Gastrocnemius medialis (tissue), 4 donors: ENCODE measurements around the gene DEGS2.

Experiments used
- POLR2A ChIP-seq, 2 donors: fragments of 450-650 bp; IDR thresholded peaks; one replicate each; pipeline ENCODE4 v1.6.1; 2017; ENCODE audit warnings: antibody characterized with exemption in 2 of 2, mild to moderate bottlenecking in 2 of 2, moderate library complexity in 2 of 2
- TF ChIP-seq, protein P1 (sequence below), 5 experiments: fragments of 450-650 bp in 3 of 5; fragments of 200-600 bp in 2 of 5; sonication (generic) in 2 of 5; IDR thresholded peaks in 4 of 5; conservative IDR thresholded peaks in 1 of 5; 1 replicate in 4 of 5; 2 replicates in 1 of 5; pipeline ENCODE4 v1.5.1; 2016 to 2019; ENCODE audit warnings: antibody characterized with exemption in 5 of 5, mild to moderate bottlenecking in 3 of 5, moderate library complexity in 3 of 5

DNA sequence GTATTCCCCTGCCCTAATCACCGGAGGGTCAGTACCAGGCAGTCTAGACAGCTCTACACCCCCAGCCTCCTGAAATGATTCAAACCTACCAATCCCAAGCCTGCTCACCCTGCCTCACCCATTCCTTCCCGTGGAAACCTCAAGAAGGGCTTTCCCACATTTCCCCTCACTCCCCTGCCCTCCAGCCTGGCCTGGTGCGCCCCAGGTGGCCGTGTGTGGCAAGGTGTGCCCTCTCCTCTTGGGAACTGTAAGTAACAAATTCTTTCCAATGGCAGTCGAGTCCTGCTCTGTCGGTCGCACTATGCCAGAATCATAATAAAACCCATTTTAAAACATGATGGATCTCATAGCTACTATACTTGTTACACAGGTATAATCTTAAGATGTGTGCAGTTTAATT, 13.9 kb upstream of the DEGS2 start:
- TF ChIP-seq, protein P1, sequence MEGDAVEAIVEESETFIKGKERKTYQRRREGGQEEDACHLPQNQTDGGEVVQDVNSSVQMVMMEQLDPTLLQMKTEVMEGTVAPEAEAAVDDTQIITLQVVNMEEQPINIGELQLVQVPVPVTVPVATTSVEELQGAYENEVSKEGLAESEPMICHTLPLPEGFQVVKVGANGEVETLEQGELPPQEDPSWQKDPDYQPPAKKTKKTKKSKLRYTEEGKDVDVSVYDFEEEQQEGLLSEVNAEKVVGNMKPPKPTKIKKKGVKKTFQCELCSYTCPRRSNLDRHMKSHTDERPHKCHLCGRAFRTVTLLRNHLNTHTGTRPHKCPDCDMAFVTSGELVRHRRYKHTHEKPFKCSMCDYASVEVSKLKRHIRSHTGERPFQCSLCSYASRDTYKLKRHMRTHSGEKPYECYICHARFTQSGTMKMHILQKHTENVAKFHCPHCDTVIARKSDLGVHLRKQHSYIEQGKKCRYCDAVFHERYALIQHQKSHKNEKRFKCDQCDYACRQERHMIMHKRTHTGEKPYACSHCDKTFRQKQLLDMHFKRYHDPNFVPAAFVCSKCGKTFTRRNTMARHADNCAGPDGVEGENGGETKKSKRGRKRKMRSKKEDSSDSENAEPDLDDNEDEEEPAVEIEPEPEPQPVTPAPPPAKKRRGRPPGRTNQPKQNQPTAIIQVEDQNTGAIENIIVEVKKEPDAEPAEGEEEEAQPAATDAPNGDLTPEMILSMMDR (IDR thresholded peaks at IDR 0.05 in 4 of 5, conservative IDR thresholded peaks at IDR 0.05 in 1 of 5): no peak
- no peak for TF ChIP-seq POLR2A (IDR thresholded peaks at IDR 0.05)
